Caco-2 (cell line): Measurements from ENCODE around the gene NTRK1. TPM values are rescaled to one million over a fixed set of nuclear protein-coding genes. Genes with fewer than 3 reads are reported as not detected.

Experiments
- BruUV-seq: library from RNA; stranded (reverse); fragments of 400-500 nt; replicated peaks from 2 replicates; lab custom pipeline; 2021; lab: Mats Ljungman, UMichigan
- CTCF ChIA-PET: fragments of 300-600 bp; sonication (Branson Sonifier 250); formaldehyde crosslinking; loops from one replicate; lab custom pipeline; 2022; ENCODE audit warnings: antibody characterized with exemption; lab: Charles Lee
- POLR2A ChIA-PET: fragments of 300-600 bp; sonication (Branson Sonifier 250); formaldehyde crosslinking; loops from one replicate; lab custom pipeline; 2022; ENCODE audit warnings: antibody characterized with exemption; lab: Charles Lee
- DNase-seq, 2 experiments: peaks; one replicate each; pipeline versions ENCODE4 v3.0.0 to v3.0.0-alpha.2; 2020 to 2022
- H3K27me3 ChIP-seq: replicated peaks from 2 replicates; pipeline ENCODE4 v1.6.0; 2011; ENCODE audit warnings: low read length; ENCODE audit not compliant: control insufficient read depth, insufficient read depth
- H3K36me3 ChIP-seq: 2 replicates; pipeline ENCODE4 v1.5.1; 2011; ENCODE audit warnings: low read length; ENCODE audit not compliant: control insufficient read depth, insufficient read depth
- H3K4me1 ChIP-seq: fragments of 250-450 bp; sonication (Bioruptor Pico); 2 replicates; pipeline ENCODE4 v1.5.1; 2020; ENCODE audit warnings: mild to moderate bottlenecking
- H3K4me3 ChIP-seq: 2 replicates; pipeline ENCODE4 v1.5.1; 2011; ENCODE audit warnings: low read depth, mild to moderate bottlenecking, control low read depth, low read length
- H3K9me3 ChIP-seq: fragments of 250-450 bp; sonication (Bioruptor Pico); 2 replicates; pipeline ENCODE4 v1.5.1; 2020; ENCODE audit warnings: mild to moderate bottlenecking, moderate library complexity
- H3K27ac Mint-ChIP-seq: one replicate; pipeline ENCODE4 v1.8.0; 2022; ENCODE audit warnings: mixed read lengths; ENCODE audit not compliant: unreplicated experiment
- H3K27me3 Mint-ChIP-seq: one replicate; pipeline ENCODE4 v1.8.0; 2022; ENCODE audit warnings: mixed read lengths; ENCODE audit not compliant: insufficient read depth, unreplicated experiment
- H3K36me3 Mint-ChIP-seq: one replicate; pipeline ENCODE4 v1.8.0; 2022; ENCODE audit warnings: mild to moderate bottlenecking, mixed read lengths; ENCODE audit not compliant: insufficient read depth, unreplicated experiment
- H3K4me1 Mint-ChIP-seq: one replicate; pipeline ENCODE4 v1.8.0; 2022; ENCODE audit warnings: low read depth, mixed read lengths; ENCODE audit not compliant: unreplicated experiment
- H3K4me3 Mint-ChIP-seq: one replicate; pipeline ENCODE4 v1.8.0; 2022; ENCODE audit warnings: mild to moderate bottlenecking, moderate library complexity, mixed read lengths; ENCODE audit not compliant: unreplicated experiment
- H3K9me3 Mint-ChIP-seq: one replicate; pipeline ENCODE4 v1.8.0; 2022; ENCODE audit warnings: mixed read lengths; ENCODE audit not compliant: unreplicated experiment
- CTCF ChIP-seq, 2 experiments: fragments of 200-600 bp in 1 of 2; IDR thresholded peaks; 1 replicate in 1 of 2; 2 replicates in 1 of 2; pipeline versions ENCODE4 v1.5.1 to v1.8.0; 2011 to 2022; ENCODE audit warnings: antibody characterized with exemption in 1 of 2, control low read depth in 1 of 2, inconsistent platforms in 1 of 2, low read depth in 1 of 2, low read length in 1 of 2, mild to moderate bottlenecking in 1 of 2, moderate library complexity in 1 of 2; ENCODE audit not compliant: insufficient read depth in 1 of 2, severe bottlenecking in 1 of 2, unreplicated experiment in 1 of 2
- intact Hi-C: fragments of 100-400 bp; cut with micrococcal nuclease; formaldehyde crosslinking; loops from one replicate; pipeline ENCODE4 v1.10.0; 2022; ENCODE audit not compliant: unreplicated experiment
- total RNA-seq: library from RNA; stranded (reverse); gene quantifications from 2 replicates; pipeline ENCODE4 v1.2.3, GENCODE V29; 2022

The NTRK1 gene
- total RNA-seq, 1 experiment from 2014 or later = not detected

GRCh38 chr1:156912310-156912709 lies 51.6 kb downstream of the NTRK1 start:
- Mint-ChIP-seq H3K27ac (no peak overlapping the region), H3K9me3 (no peaks in the 10 kb centered on the region), H3K4me1 (no peaks in the 10 kb centered on the region), H3K36me3 (no peaks in the 10 kb centered on the region), H3K4me3 (no peak overlapping the region), H3K27me3 (no peaks in the 10 kb centered on the region)
- TF ChIP-seq CTCF (IDR thresholded peaks at IDR 0.05; ENCODE audit: insufficient read depth in 1 of 2, low read depth in 1 of 2, low read length in 1 of 2, severe bottlenecking in 1 of 2, unreplicated experiment in 1 of 2) = no peak
- BruUV-seq = no TSS peak
- Histone ChIP-seq H3K36me3 (no peaks in the 10 kb centered on the region), H3K4me3 (no peak overlapping the region), H3K9me3 (no peaks in the 10 kb centered on the region), H3K27me3 (no peaks in the 10 kb centered on the region), H3K4me1 (0 out of 2 replicates have a peak, but pooled peaks cover 4% of the 10 kb centered on the region)
- ChIA-PET POLR2A (no interaction called here), CTCF (interaction anchor here (0.7 to 1.3 kb wide), 3 partner anchors 11 to 16 kb away, joined by 3 read pairs; no protein-coding TSS in a partner anchor)
- DNase-seq = no peak
- intact Hi-C loops = no loop called here

DNA sequence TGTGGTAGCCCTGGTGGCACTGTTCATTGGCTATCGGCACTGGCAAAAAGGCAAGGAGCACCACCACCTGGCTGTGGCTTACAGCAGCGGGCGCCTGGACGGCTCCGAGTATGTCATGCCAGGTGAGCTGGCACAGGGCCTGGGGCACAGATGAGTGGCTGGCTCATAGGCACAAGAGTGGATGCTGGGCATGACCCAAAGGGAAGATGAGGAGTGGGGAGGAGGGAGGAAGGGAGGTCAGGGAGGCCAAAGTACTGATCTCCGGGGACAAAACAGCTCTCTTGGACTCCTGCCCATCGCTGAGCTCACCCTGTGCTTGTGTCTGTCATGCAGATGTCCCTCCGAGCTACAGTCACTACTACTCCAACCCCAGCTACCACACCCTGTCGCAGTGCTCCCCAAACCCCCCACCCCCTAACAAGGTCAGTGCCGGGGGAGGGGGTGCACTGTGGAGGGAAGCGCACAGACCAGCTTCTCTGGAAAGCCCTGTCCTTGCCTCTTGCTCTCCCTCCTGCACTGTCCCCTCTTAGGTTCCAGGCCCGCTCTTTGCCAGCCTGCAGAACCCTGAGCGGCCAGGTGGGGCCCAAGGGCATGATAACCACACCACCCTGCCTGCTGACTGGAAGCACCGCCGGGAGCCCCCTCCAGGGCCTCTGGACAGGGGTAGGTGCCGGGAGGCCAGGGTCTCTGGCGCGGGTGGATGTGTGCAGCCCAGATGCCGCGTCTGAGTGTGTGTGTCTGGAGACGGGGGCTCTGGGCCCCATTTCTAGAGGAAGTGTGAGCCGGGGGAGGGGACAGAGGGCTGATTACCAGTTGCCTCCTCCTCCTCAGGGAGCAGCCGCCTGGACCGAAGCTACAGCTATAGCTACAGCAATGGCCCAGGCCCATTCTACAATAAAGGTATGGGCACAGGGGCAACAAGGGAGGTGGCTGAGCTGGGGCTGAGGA lies 52.5 kb downstream of the NTRK1 start:
- no peaks in the 10 kb centered on the region for H3K4me1 Mint-ChIP-seq
- POLR2A ChIA-PET = no interaction called here
- BruUV-seq = no TSS peak
- H3K27me3 ChIP-seq = no peaks in the 10 kb centered on the region
- H3K9me3 Mint-ChIP-seq = no peaks in the 10 kb centered on the region
- no peaks in the 10 kb centered on the region for H3K36me3 Mint-ChIP-seq
- no peak overlapping the region for H3K4me3 ChIP-seq
- H3K9me3 ChIP-seq = no peaks in the 10 kb centered on the region
- no peaks in the 10 kb centered on the region for H3K36me3 ChIP-seq
- CTCF ChIA-PET = interaction anchor here (0.7 to 1.9 kb wide), 3 partner anchors 12 to 16 kb away, joined by 3 to 9 read pairs (median 3); no protein-coding TSS in a partner anchor
- DNase-seq = no peak
- no peak overlapping the region for H3K4me3 Mint-ChIP-seq
- H3K27me3 Mint-ChIP-seq = no peaks in the 10 kb centered on the region
- no peak for TF ChIP-seq CTCF (IDR thresholded peaks at IDR 0.05; ENCODE audit: insufficient read depth in 1 of 2, low read depth in 1 of 2, low read length in 1 of 2, severe bottlenecking in 1 of 2, unreplicated experiment in 1 of 2)
- H3K4me1 ChIP-seq = no peaks in the 10 kb centered on the region
- H3K27ac Mint-ChIP-seq = no peak overlapping the region
- intact Hi-C loops = no loop called here

DNA sequence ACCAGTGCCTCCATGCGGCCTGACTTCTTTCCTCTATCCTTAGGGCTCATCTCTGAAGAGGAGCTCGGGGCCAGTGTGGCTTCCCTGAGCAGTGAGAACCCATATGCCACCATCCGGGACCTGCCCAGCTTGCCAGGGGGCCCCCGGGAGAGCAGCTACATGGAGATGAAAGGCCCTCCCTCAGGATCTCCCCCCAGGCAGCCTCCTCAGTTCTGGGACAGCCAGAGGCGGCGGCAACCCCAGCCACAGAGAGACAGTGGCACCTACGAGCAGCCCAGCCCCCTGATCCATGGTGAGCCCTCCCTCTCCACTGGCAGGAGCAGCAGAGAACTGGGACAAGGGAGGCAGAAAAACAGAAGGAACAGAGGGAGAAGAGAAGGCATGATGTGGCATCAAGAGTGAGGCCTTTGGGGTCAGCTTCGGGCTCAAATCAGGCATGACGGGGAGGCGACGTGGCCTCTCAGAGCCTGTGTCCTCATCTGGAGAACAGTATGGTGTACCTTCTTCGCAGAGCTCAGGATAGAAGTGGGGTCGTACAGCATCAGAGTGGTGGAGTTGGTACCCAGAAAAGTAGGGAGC lies 53.2 kb downstream of the NTRK1 start:
- Histone ChIP-seq H3K4me3 (no peak overlapping the region), H3K36me3 (no peaks in the 10 kb centered on the region), H3K4me1 (no peaks in the 10 kb centered on the region), H3K27me3 (no peaks in the 10 kb centered on the region), H3K9me3 (no peaks in the 10 kb centered on the region)
- H3K9me3 Mint-ChIP-seq = no peaks in the 10 kb centered on the region
- DNase-seq = no peak
- no peak overlapping the region for H3K27ac Mint-ChIP-seq
- no peak overlapping the region for H3K4me3 Mint-ChIP-seq
- POLR2A ChIA-PET = no interaction called here
- H3K27me3 Mint-ChIP-seq = peaks cover 4% of the 10 kb centered on the region
- H3K4me1 Mint-ChIP-seq = no peaks in the 10 kb centered on the region
- CTCF ChIA-PET = interaction anchor here (1.9 kb wide), 1 partner anchor 14 kb away, joined by 9 read pairs; no protein-coding TSS in a partner anchor
- H3K36me3 Mint-ChIP-seq = no peaks in the 10 kb centered on the region
- intact Hi-C loops = no loop called here
- BruUV-seq = no TSS peak
- TF ChIP-seq CTCF (IDR thresholded peaks at IDR 0.05; ENCODE audit: insufficient read depth in 1 of 2, low read depth in 1 of 2, low read length in 1 of 2, severe bottlenecking in 1 of 2, unreplicated experiment in 1 of 2) = no peak
